ENCODE measurements around the gene LARP4B.

LARP4B gene

GRCh38 chr10:871951-872403 lies 59.5 kb downstream of the LARP4B start:
- in situ Hi-C loops (cut with HindIII; ENCODE audit: low sequenced_read_pairs): no loop called here

GRCh38 chr10:870564-871166 lies 60.8 kb downstream of the LARP4B start:
- in situ Hi-C loops (cut with HindIII; ENCODE audit: low sequenced_read_pairs): no loop called here

GRCh38 chr10:869171-869570 lies 62.3 kb downstream of the LARP4B start:
- in situ Hi-C loops (cut with HindIII; ENCODE audit: low sequenced_read_pairs): no loop called here

- in situ Hi-C loops (cut with HindIII; ENCODE audit: low sequenced_read_pairs): no loop called here
These were observed 63.7 kb downstream of the LARP4B start for GRCh38 chr10:867807-868206.

GRCh38 chr10:866577-866941 lies 64.9 kb downstream of the LARP4B start:
- in situ Hi-C loops (cut with HindIII; ENCODE audit: low sequenced_read_pairs): no loop called here

GRCh38 chr10:865924-866576 lies 65.5 kb downstream of the LARP4B start:
- in situ Hi-C loops (cut with HindIII; ENCODE audit: low sequenced_read_pairs): no loop called here

GRCh38 chr10:865257-865656 lies 66.2 kb downstream of the LARP4B start:
- in situ Hi-C loops (cut with HindIII; ENCODE audit: low sequenced_read_pairs): no loop called here

GRCh38 chr10:860519-860918 lies 71.0 kb downstream of the LARP4B start:
- in situ Hi-C loops (cut with HindIII; ENCODE audit: low sequenced_read_pairs): no loop called here

GRCh38 chr10:856416-857157 lies 74.9 kb downstream of the LARP4B start:
- in situ Hi-C loops (cut with HindIII; ENCODE audit: low sequenced_read_pairs): no loop called here

GRCh38 chr10:855671-856070 lies 75.8 kb downstream of the LARP4B start:
- in situ Hi-C loops (cut with HindIII; ENCODE audit: low sequenced_read_pairs): no loop called here

GRCh38 chr10:855079-855478 lies 76.4 kb downstream of the LARP4B start:
- in situ Hi-C loops (cut with HindIII; ENCODE audit: low sequenced_read_pairs): no loop called here

- in situ Hi-C loops (cut with HindIII; ENCODE audit: low sequenced_read_pairs): no loop called here
These were observed 78.5 kb downstream of the LARP4B start for GRCh38 chr10:853017-853416.

GRCh38 chr10:852386-852785 lies 79.1 kb downstream of the LARP4B start:
- in situ Hi-C loops (cut with HindIII; ENCODE audit: low sequenced_read_pairs): no loop called here

GRCh38 chr10:851901-852300 lies 79.6 kb downstream of the LARP4B start:
- in situ Hi-C loops (cut with HindIII; ENCODE audit: low sequenced_read_pairs): no loop called here

- in situ Hi-C loops (cut with HindIII; ENCODE audit: low sequenced_read_pairs): no loop called here
These were observed 81.4 kb downstream of the LARP4B start for GRCh38 chr10:850093-850492.

GRCh38 chr10:847868-848267 lies 83.6 kb downstream of the LARP4B start:
- in situ Hi-C loops (cut with HindIII; ENCODE audit: low sequenced_read_pairs): no loop called here

- in situ Hi-C loops (cut with HindIII; ENCODE audit: low sequenced_read_pairs): no loop called here
These were observed 85.3 kb downstream of the LARP4B start for GRCh38 chr10:846126-846685.

- in situ Hi-C loops (cut with HindIII; ENCODE audit: low sequenced_read_pairs): no loop called here
These were observed 86.0 kb downstream of the LARP4B start for GRCh38 chr10:845526-845925.

GRCh38 chr10:844552-844951 lies 87.0 kb downstream of the LARP4B start:
- in situ Hi-C loops (cut with HindIII; ENCODE audit: low sequenced_read_pairs): no loop called here

- in situ Hi-C loops (cut with HindIII; ENCODE audit: low sequenced_read_pairs): no loop called here
These were observed 87.8 kb downstream of the LARP4B start for GRCh38 chr10:843703-844102.

- in situ Hi-C loops (cut with HindIII; ENCODE audit: low sequenced_read_pairs): no loop called here
These were observed 88.7 kb downstream of the LARP4B start for GRCh38 chr10:842795-843194.

GRCh38 chr10:841535-841934 lies 90.0 kb downstream of the LARP4B start:
- in situ Hi-C loops (cut with HindIII; ENCODE audit: low sequenced_read_pairs): no loop called here

Data from endothelial cell of hepatic sinusoid (primary cell).